HepG2 (cell line): ENCODE data around the gene VKORC1L1. TPM values are rescaled to one million over a fixed set of nuclear protein-coding genes. Genes with fewer than 3 reads are reported as not detected.

Source experiments
- BRCA1 ChIP-seq: sonication (generic); formaldehyde crosslinking; IDR thresholded peaks from 2 replicates; pipeline ENCODE4 v1.4.0; 2020; ENCODE audit warnings: missing genetic modification reagents
- HMG20A ChIP-seq: IDR thresholded peaks from 2 replicates; pipeline ENCODE4 v1.6.1; 2016; ENCODE audit warnings: borderline replicate concordance
- HOXA3 ChIP-seq: sonication (generic); formaldehyde crosslinking; IDR thresholded peaks from 2 replicates; pipeline ENCODE4 v1.5.0; 2020; ENCODE audit warnings: missing genetic modification reagents
- KAT7 ChIP-seq: IDR thresholded peaks from 2 replicates; pipeline ENCODE4 v1.6.1; 2018; ENCODE audit warnings: borderline replicate concordance, missing compliant biosample characterization
- KAT8 ChIP-seq: IDR thresholded peaks from 2 replicates; pipeline ENCODE4 v1.6.1; 2016; ENCODE audit warnings: missing genetic modification reagents, missing compliant biosample characterization
- KDM6A ChIP-seq: IDR thresholded peaks from 2 replicates; pipeline ENCODE4 v1.6.1; 2016; ENCODE audit warnings: low read depth
- PHF21A ChIP-seq: sonication (generic); formaldehyde crosslinking; IDR thresholded peaks from 2 replicates; pipeline ENCODE4 v1.5.0; 2020; ENCODE audit warnings: mild to moderate bottlenecking, missing genetic modification reagents
- PITX1 ChIP-seq: sonication (generic); formaldehyde crosslinking; IDR thresholded peaks from 2 replicates; pipeline ENCODE4 v1.5.1; 2020; ENCODE audit warnings: mild to moderate bottlenecking, missing genetic modification reagents
- TARDBP ChIP-seq: sonication (generic); formaldehyde crosslinking; IDR thresholded peaks from 2 replicates; pipeline ENCODE4 v1.8.0; 2022; ENCODE audit warnings: mild to moderate bottlenecking, missing genetic modification reagents
- ZFX ChIP-seq: sonication (generic); formaldehyde crosslinking; IDR thresholded peaks from 2 replicates; pipeline ENCODE4 v1.4.0; 2020; ENCODE audit warnings: mild to moderate bottlenecking, low read depth, missing genetic modification reagents, moderate library complexity
- ZFY ChIP-seq: sonication (generic); formaldehyde crosslinking; IDR thresholded peaks from 2 replicates; pipeline ENCODE4 v1.4.0; 2020; ENCODE audit warnings: missing genetic modification reagents
- ZMYM3 ChIP-seq: sonication (generic); formaldehyde crosslinking; IDR thresholded peaks from 2 replicates; pipeline ENCODE4 v1.5.1; 2020; ENCODE audit warnings: mild to moderate bottlenecking, missing genetic modification reagents
- ZNF317 ChIP-seq: sonication (generic); formaldehyde crosslinking; IDR thresholded peaks from 2 replicates; pipeline ENCODE4 v1.5.0; 2020; ENCODE audit warnings: mild to moderate bottlenecking, missing genetic modification reagents
- ZNF441 ChIP-seq: sonication (generic); formaldehyde crosslinking; IDR thresholded peaks from 2 replicates; pipeline ENCODE4 v1.7.0; 2021; ENCODE audit warnings: missing genetic modification reagents, borderline replicate concordance
- ZNF687 ChIP-seq: sonication (generic); formaldehyde crosslinking; IDR thresholded peaks from 2 replicates; pipeline ENCODE4 v1.5.1; 2020; ENCODE audit warnings: mild to moderate bottlenecking, missing genetic modification reagents, moderate library complexity
- polyA plus RNA-seq, 8 experiments: library from polyadenylated mRNA; depleted of rRNA in 3 of 8; stranded (reverse) in 7 of 8; unstranded in 1 of 8; fragments of >200 nt; fragmentation: Illumina TruSeq in 4 of 8; extraction: Trizol in 4 of 8; gene quantifications; 2 replicates each; pipeline versions ENCODE4 v1.2.1 to v1.2.3, GENCODE V29; 2011 to 2016; ENCODE audit warnings: low read depth in 4 of 8, missing spikeins in 1 of 8, mixed read lengths in 1 of 8; ENCODE audit not compliant: insufficient read depth in 1 of 8
- total RNA-seq, 5 experiments: library from RNA; depleted of rRNA; stranded (reverse); fragments of >200 nt; fragmentation: Illumina TruSeq; extraction: Trizol; gene quantifications; 2 replicates each; pipeline ENCODE4 v1.2.3, GENCODE V29; 2016; ENCODE audit warnings: low read depth in 1 of 5
- TF ChIP-seq, protein P1 (sequence below): sonication (generic); formaldehyde crosslinking; IDR thresholded peaks from 2 replicates; pipeline ENCODE4 v1.5.1; 2020; ENCODE audit warnings: mild to moderate bottlenecking, missing genetic modification reagents, borderline replicate concordance
- TF ChIP-seq, protein P2 (sequence below): sonication (generic); formaldehyde crosslinking; IDR thresholded peaks from 2 replicates; pipeline ENCODE4 v1.4.0; 2020; ENCODE audit warnings: missing genetic modification reagents, borderline replicate concordance

The VKORC1L1 gene
- total and polyA plus RNA-seq, 2 of the 13 experiments (the other 11 are each of a cell fraction or from before 2014, with no cell fraction given): 13.9 to 16.5 TPM

- TF ChIP-seq, protein P1, sequence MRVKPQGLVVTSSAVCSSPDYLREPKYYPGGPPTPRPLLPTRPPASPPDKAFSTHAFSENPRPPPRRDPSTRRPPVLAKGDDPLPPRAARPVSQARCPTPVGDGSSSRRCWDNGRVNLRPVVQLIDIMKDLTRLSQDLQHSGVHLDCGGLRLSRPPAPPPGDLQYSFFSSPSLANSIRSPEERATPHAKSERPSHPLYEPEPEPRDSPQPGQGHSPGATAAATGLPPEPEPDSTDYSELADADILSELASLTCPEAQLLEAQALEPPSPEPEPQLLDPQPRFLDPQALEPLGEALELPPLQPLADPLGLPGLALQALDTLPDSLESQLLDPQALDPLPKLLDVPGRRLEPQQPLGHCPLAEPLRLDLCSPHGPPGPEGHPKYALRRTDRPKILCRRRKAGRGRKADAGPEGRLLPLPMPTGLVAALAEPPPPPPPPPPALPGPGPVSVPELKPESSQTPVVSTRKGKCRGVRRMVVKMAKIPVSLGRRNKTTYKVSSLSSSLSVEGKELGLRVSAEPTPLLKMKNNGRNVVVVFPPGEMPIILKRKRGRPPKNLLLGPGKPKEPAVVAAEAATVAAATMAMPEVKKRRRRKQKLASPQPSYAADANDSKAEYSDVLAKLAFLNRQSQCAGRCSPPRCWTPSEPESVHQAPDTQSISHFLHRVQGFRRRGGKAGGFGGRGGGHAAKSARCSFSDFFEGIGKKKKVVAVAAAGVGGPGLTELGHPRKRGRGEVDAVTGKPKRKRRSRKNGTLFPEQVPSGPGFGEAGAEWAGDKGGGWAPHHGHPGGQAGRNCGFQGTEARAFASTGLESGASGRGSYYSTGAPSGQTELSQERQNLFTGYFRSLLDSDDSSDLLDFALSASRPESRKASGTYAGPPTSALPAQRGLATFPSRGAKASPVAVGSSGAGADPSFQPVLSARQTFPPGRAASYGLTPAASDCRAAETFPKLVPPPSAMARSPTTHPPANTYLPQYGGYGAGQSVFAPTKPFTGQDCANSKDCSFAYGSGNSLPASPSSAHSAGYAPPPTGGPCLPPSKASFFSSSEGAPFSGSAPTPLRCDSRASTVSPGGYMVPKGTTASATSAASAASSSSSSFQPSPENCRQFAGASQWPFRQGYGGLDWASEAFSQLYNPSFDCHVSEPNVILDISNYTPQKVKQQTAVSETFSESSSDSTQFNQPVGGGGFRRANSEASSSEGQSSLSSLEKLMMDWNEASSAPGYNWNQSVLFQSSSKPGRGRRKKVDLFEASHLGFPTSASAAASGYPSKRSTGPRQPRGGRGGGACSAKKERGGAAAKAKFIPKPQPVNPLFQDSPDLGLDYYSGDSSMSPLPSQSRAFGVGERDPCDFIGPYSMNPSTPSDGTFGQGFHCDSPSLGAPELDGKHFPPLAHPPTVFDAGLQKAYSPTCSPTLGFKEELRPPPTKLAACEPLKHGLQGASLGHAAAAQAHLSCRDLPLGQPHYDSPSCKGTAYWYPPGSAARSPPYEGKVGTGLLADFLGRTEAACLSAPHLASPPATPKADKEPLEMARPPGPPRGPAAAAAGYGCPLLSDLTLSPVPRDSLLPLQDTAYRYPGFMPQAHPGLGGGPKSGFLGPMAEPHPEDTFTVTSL (CRISPR knock-in tag): peak; percentile 32; the same call in 1 of the 2 replicates
- TF ChIP-seq ZFX (peak; percentile 69; the same call in 1 of the 2 replicates), KDM6A (CRISPR knock-in tag) (peak; percentile 56), ZMYM3 (CRISPR knock-in tag) (peak; percentile 38; the same call in 1 of the 2 replicates), ZNF441 (0 out of 2 replicates have a peak, but pooled peaks have one; percentile 59), PITX1 (CRISPR knock-in tag) (peak; percentile 47), ZFY (peak; percentile 54), KAT7 (0 out of 2 replicates have a peak, but pooled peaks have one; percentile 55), TARDBP (CRISPR knock-in tag) (peak; percentile 63; the same call in 1 of the 2 replicates), ZNF687 (CRISPR knock-in tag) (peak; percentile 27; the same call in 1 of the 2 replicates), HOXA3 (CRISPR knock-in tag) (peak; percentile 29; the same call in 1 of the 2 replicates), KAT8 (CRISPR knock-in tag) (peak; percentile 50; the same call in 1 of the 2 replicates), HMG20A (peak; percentile 33; the same call in 1 of the 2 replicates), ZNF317 (peak; percentile 57; the same call in 1 of the 2 replicates), BRCA1 (CRISPR knock-in tag) (0 out of 2 replicates have a peak, but pooled peaks have one; percentile 40), PHF21A (CRISPR knock-in tag) (peak; percentile 59)
- TF ChIP-seq, protein P2, sequence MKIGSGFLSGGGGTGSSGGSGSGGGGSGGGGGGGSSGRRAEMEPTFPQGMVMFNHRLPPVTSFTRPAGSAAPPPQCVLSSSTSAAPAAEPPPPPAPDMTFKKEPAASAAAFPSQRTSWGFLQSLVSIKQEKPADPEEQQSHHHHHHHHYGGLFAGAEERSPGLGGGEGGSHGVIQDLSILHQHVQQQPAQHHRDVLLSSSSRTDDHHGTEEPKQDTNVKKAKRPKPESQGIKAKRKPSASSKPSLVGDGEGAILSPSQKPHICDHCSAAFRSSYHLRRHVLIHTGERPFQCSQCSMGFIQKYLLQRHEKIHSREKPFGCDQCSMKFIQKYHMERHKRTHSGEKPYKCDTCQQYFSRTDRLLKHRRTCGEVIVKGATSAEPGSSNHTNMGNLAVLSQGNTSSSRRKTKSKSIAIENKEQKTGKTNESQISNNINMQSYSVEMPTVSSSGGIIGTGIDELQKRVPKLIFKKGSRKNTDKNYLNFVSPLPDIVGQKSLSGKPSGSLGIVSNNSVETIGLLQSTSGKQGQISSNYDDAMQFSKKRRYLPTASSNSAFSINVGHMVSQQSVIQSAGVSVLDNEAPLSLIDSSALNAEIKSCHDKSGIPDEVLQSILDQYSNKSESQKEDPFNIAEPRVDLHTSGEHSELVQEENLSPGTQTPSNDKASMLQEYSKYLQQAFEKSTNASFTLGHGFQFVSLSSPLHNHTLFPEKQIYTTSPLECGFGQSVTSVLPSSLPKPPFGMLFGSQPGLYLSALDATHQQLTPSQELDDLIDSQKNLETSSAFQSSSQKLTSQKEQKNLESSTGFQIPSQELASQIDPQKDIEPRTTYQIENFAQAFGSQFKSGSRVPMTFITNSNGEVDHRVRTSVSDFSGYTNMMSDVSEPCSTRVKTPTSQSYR (CRISPR knock-in tag): peak; percentile 70; the same call in 1 of the 2 replicates
Measured at GRCh38 chr7:66005115-66005671, 132.3 kb downstream of the VKORC1L1 start (continued).
